GM15510 (cell line): ENCODE measurements around the gene ATP6V0D1.

Experiments
- POLR2A ChIP-seq: IDR thresholded peaks from 3 replicates; pipeline ENCODE4 v1.6.1; 2011; ENCODE audit warnings: borderline replicate concordance; ENCODE audit not compliant: insufficient read length; ENCODE audit errors: extremely low read depth

The ATP6V0D1 gene

DNA sequence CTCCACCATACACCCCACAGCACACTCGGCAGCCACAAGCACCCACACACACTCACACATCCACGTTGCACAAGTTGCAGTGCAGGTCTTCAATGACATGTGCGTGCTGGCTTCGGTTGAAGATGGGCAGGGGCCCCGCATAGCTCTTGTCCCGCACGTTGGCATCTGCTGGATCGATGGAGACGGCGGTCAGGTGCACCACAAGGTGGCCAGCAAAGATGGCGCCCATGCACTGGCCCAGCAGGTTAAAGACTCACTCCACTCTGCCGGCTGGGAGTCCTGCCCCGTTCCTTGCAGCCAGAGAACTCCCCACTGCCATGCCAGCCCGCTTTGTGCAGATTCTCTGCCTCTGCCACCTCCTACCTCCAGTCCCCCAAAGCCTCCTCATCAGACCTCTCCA is 80.1 kb downstream of the ATP6V0D1 start:
- no peak for TF ChIP-seq POLR2A

DNA sequence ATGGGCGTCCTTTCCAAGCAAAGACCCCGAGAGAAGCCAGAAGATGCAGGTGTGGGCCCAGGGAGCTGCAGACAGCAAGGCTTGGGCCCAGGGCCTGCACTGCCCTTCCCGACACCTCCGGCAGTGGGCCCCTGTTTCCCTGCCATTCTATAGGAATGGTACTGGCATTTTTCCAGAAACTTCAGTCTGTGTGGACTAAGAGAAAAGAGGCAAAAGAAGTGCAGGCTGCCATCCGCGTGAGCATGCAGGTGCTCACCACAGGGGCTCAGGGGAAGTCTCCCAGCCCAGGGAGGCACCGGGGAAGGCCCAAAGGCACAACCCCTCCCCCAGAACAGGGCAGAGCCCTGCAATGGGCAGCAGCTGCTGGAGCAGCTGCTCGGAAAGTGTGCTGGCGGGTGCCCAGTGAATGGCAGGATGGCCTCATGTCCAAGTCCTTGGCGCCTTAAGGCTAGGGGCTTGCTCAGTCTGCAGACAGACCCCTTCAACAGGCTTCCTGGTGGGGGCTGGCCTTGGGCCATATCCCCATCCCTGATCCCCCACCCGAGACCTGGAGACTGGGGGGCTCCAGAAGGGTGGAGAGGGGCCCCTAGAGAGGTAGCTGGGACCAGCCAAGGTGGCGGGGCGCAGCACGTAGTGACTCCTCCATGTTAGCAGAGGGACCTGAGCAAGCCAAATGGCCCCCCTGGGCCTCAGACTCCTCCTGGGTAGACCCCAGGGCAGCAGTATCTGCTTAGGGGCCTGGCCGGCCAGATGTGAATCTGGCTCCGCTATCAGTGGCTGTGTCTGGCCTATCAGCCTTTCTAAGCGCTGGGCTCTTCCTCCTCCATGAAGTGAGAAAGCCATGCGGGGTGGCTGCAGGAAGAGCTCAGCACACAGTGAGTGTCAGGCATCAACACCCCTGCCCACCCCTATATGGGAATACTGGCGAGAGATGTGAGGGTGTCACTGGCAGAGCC is 80.9 kb downstream of the ATP6V0D1 start:
- TF ChIP-seq POLR2A = no peak

- TF ChIP-seq POLR2A = no peak
Measured at GRCh38 chr16:67399218-67399733, 81.7 kb downstream of the ATP6V0D1 start.

GRCh38 chr16:67398546-67399217 is 82.3 kb downstream of the ATP6V0D1 start:
- no peak for TF ChIP-seq POLR2A

DNA sequence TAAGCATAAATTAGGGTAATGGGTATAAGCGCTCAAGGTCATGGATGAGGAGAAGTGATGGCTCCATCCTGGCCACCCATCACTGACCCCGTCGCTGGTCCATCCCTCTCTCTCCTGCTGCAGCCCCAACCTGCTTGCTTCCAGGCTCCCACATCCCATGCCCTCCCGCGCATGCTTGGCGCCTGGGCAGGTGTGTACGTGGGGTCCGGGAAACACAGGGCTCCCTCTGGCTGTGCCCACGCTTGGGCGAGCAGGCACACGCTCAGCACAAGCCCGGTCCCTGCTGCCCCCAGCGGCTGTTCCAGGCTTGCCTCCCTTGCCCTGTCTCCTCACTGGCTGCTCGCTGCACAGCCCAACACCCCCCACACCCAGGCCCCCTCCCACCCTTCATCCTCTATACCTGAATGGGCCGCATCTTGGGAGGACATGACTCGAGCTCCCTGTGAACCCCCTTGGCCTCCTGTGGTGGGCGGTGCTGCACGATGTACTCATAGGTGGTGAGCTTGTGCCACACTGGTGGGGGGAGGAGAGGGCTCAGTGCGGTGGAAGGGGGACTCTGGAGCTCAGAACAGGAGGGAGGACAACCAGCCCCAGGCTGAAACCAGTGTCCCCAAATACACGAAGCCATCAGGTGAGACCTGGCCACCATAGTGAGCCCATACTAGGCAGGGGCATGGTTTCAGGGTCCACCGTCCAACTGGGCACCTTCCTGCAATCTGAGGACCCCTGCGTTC is 83.0 kb downstream of the ATP6V0D1 start:
- TF ChIP-seq POLR2A = no peak

GRCh38 chr16:67397036-67397801 is 83.7 kb downstream of the ATP6V0D1 start:
- TF ChIP-seq POLR2A = no peak

DNA sequence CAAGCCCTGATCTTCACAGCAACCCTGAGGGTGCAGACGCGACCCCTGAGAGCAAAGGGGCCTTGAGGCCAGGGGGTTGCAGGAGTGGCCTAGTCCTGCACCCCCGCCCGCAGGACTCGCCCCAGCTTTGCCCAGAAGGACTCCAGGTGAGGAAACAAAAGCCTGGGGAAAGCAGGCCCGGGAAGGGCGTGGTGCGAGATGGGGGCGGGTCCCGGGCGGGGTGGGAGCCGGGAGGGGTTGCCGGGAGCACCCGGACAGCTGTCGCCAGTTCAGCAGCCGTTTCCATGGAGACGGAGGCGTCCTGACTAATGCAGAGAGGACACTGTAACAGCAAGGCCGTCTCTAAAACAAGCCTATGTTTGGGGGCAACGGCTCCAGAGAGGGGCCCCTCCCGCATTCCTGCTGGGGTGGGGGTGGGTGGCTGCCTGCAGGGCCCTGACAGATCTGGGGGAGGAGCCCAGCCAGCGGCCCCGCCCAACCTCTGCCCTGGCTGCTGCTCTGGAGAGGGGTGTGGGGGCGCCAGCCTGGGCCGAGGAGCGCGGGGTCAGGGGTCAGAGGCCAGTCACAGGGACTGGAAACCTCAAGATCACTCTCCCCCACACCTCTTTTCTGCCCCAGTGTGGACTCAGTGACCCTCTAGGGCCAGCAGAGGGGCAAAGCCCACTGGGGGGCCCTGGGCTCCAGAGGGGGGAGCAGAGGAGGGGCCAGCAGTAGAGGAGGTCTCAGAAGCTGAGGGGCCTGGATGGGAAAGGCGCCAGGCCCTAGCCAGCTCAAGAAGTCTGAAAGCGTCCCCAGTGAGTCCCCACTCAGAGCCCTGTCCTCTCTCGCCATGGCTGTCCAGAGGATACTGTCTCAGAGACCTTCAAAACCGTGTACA is 84.6 kb downstream of the ATP6V0D1 start:
- no peak for TF ChIP-seq POLR2A

GRCh38 chr16:67395458-67396158 is 85.3 kb downstream of the ATP6V0D1 start:
- no peak for TF ChIP-seq POLR2A

GRCh38 chr16:67395105-67395457 is 85.9 kb downstream of the ATP6V0D1 start:
- TF ChIP-seq POLR2A = no peak

DNA sequence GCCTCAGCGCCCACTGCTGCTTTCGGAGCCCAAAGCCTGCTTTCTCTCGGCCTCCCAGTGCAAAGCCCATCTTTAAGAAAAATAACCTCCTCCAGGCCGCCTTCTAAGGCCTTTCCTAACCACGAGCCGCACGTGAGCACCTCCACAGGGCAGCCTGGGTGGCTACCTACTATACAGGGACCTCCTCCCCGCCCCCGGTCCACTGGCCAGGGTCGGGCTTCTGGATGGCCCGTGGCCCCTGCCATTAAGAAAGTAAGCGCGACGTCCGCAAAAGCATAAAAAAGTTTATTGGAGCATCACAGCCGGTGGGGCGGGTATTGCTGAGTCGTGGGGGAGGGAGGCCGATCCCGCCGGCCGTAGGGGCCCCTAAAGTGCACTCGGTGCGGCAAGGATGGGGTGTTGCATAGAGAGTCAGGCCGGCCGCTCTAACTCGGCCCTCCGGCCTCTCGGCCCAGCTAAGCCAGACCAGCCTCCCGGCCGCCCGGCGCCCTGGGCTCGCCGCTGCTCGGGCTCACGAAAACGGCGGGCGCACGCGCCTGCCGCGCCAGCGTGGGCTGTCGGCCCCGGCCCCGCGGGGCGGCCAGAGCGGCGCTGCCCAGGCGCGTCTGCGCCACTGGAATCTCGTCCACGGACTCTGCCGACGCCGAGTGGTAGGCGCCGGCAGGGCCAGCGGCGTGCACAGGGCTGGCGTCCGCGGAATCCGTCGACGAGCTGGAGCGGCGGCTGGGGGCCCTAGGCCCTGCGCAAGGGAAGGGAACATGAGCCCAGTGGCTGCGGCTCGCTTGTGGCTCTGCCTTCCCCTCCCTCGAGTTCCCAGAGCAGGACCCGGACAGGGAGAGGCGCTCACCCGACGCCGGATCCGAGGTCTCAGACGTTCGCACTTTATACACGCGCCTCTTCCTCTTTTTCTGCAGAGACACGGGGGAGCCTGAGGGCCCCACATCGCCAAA is 86.5 kb downstream of the ATP6V0D1 start:
- no peak for TF ChIP-seq POLR2A

DNA sequence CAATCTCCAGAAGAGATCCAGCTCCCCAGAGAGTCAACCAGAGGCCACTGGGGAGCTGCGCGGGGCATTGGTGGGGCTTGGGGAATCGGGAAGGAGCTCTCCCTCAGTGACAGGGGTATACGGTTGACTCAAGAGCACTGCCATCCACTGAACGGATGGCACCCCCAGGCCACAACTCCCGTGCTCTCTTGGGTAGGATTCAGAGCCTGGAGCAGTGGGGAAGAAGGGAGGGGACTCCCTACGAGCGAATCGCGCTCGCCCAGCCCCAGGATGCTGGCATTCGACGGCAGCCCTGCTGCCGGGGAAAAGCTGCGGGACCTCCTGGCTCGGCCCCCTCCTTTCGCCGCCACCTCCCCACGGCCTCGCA is 87.2 kb downstream of the ATP6V0D1 start:
- no peak for TF ChIP-seq POLR2A
